Thyroid gland (tissue), 4 donors: ENCODE data around the gene APOL6.

Experiments used
- CTCF ChIP-seq, 6 experiments: fragments of 200-600 bp in 3 of 6; fragments of 450-650 bp in 3 of 6; sonication (generic) in 3 of 6; IDR thresholded peaks; one replicate each; pipeline ENCODE4 v1.5.1; 2016 to 2019; ENCODE audit warnings: antibody characterized with exemption in 6 of 6, mild to moderate bottlenecking in 2 of 6, inconsistent platforms in 1 of 6, moderate library complexity in 1 of 6
- POLR2A ChIP-seq, 2 donors: fragments of 450-650 bp; IDR thresholded peaks; one replicate each; pipeline ENCODE4 v1.6.1; 2017; ENCODE audit warnings: antibody characterized with exemption in 2 of 2, mild to moderate bottlenecking in 2 of 2, moderate library complexity in 1 of 2

GRCh38 chr22:35624547-35624946 lies 23.7 kb upstream of the APOL6 start:
- TF ChIP-seq CTCF (IDR thresholded peaks at IDR 0.05) = no peak
- TF ChIP-seq POLR2A (IDR thresholded peaks at IDR 0.05) = no peak
